Measurements from ENCODE around the gene DLG2.

The DLG2 gene

DNA sequence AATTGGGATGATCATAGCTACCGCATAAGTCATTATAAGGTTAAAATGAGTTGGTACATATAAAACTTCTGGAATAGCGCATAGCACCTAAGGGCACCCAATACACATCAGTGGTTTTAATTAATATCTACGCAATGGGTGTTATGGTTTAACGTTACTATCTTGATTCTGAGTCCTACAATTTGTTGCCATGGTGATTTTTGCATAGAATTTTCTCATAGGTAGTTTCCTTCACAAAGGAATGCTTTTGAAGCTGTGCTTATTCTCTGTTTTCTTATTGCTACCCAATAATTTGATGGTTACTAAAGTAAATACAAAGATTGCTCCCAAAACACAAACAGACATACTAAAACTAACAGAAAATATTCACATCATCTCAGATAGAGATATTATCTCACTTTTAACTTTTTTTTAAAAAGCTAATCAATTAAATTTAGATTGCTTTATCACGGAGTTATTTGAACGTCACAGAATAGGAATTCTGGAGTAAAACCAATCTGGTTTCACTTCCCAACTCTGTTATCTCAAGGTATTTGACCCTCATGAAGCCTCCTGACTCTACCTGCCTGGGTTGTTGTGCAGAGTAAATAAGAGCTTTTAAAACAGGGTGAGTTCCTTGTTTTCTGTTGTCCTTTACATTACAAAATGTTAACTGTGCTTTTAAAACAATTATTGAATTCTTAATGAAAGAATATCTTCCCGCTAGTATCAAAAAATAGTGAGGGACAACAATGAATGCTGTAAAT lies 1705.5 kb downstream of the DLG2 start:
- DNase-seq (ENCODE audit: low read depth): no peak

DNA sequence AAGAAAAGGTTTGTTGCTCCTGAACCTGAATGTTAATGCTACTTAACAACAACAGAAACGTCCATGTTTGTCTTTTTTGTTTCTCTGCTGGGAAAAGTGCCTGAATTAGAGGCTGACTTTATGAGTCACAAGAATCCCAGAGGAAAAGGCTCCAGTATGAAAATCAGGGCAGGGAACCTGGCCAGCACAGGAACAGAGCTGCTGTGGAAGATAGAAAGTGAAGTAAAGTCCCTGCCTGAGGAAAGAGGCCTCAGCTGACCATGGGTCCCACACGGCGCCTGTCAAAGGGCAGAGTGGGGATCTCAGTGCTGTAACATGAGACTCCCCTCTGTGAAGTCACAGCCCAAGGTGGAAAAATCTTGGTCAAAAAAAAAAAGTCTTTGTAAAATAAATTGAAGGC lies 1708.7 kb downstream of the DLG2 start:
- no peak for DNase-seq (ENCODE audit: low read depth)

DNA sequence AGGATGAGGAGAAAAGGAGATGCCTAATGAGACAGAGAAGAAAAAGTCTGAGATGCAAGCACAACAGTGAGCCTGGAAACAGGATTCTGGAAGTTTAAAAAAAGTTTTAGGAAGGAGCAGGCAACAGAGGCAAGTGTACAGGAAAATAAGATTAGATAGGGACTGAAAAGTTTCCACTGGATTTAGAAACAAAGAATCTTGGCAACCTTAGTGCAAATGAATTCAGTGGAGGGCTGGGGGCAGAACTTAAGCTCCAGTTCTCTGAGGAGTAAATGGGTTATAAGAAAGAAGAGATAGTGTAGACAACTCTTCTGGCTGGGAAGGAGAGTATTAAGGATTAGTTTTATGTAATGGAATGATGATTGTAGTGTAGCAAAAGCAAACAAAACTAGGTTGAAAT lies 1712.1 kb downstream of the DLG2 start:
- DNase-seq (ENCODE audit: low read depth): no peak

DNA sequence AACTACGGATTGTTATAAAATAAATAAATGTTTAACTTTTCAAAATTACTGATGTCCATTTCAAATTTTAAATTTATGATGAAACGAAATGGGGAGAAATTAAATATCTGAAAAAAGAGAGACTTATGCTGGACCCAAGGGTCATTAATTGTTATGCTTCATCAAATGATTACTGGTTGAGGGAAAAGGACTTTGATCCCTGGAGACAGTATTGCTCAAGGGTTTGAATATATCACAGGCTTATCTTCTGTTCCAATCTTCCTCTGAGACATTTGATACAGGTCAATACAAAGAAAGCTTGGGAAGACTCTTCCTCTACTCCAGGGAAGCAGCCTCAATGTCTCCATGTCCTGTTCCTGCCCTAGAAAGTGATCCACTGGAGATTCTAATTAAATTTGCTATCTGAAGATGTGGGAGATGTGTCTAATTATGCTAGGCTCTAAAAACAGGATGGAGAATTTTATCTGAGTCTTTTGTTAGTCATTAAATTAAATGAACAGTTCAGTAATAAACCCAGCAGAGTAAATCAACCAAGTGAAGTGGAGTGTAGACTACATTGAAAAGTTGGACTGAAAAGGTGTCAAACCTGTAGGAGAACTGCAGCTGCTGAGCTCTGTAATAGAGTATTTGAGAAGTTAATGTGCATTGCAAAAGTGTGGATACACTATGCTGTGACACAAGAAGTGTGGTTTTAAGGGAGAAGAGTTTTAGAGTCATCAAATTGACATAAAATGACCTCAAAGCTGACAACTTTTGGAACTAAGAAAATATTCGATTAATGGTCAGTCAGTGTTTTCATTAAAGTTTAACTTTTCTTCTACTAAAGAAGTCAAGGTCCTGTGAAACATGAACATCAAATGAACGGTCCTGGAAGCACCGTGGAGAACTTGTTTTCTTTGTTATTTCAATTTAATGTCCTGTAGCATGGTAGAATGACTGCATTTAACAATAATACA lies 1717.3 kb downstream of the DLG2 start:
- DNase-seq (ENCODE audit: low read depth): no peak

DNA sequence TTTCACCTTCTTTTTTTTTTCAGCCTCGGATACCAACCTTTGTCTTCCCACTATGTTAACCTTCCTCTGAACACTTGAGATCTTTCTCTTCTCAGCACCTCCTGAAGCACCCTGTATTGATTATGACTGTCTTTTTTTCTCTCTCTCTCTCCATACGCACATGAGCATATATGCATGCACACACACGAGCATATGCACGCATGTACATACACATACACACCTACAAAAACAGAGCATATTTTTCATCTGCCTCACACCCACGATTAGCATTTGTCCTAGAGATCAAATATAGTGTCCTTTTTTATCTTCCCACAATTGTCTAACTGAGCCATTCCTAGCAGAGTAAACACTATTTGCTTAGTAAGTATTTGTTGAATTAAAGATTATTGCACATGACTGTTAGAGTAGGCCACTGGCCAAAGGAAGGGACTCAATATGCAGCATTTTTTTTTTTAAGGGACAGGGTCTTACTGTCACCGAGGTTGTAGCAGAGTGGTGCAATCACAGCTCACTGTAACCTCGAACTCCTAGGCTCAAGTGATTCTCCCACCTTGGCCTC lies 1718.8 kb downstream of the DLG2 start:
- no peak for DNase-seq (ENCODE audit: low read depth)

DNA sequence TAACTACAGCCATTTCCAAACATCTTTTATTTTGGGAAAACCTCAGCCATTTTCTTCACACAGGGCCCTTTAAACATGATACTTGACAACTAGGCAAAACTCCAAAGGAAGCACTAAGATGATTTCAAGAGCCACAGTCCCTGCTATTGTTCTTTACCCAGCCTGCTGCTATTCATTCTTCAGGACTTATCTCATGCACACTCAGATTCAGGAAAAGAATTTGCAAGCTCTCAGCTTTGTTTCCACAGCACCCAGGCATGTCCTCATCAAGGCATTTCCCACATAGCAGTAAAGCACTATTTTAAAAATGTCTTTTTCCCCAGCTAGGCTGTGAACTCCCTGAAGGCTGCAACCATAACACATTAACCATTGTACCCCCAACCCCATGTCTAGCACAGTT lies 1731.6 kb downstream of the DLG2 start:
- no peak for DNase-seq (ENCODE audit: low read depth)

DNA sequence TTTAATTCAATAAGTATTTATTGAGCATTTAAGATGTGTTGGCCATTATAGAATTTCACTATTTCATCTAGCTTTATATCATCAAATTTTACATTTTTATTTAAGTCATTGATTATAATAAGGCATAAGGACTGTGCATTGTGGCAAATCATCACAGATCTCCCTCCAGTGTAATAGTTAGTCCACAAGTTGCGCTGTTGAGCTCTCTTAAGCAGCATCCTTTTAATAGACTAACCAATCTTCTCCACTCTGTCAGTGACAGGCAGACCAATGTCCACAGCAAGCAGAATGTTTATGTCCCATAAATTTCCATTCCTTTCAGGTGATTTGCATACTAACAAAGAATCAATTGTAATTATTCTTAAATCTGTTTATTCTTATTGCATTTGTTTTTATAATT lies 1745.7 kb downstream of the DLG2 start:
- no peak for DNase-seq (ENCODE audit: low read depth)

DNA sequence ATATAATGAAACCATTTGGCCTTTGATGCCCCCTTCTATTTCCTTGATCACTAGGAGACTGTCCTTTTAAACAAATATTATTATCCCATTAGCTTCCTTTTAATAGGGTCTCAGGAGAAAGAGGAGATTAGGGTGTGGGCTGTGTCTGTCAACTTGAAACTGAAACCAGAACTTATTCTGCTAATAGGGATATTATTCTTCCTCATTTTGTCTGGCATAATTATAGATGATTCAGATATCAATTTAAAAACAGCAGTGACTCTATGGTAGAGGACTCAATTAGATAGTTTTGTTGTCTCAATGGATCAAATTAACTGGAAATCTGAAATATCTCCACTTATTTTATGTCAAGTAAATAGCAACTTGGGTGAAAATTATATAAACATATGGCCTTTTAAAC lies 1756.1 kb downstream of the DLG2 start:
- no peak for DNase-seq (ENCODE audit: low read depth)

DNA sequence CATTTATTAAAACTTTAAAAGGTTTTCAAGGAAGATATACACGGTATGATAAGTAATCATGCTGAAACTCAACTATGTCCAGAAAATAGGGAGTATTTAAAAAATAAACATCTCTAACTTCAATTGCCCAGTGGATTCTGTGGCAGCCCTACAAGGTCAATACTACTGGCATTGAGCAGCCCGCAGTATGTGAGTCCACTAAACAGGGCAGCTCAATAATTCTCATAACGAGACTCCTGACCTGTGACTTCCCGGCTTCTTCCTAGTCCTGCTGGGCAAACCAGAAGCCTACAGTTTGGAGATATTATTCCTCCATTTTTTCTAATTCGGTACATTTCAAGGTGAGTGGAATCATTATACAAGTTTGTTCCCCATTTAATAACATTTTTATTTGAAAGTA lies 1760.5 kb downstream of the DLG2 start:
- DNase-seq (ENCODE audit: low read depth): no peak

DNA sequence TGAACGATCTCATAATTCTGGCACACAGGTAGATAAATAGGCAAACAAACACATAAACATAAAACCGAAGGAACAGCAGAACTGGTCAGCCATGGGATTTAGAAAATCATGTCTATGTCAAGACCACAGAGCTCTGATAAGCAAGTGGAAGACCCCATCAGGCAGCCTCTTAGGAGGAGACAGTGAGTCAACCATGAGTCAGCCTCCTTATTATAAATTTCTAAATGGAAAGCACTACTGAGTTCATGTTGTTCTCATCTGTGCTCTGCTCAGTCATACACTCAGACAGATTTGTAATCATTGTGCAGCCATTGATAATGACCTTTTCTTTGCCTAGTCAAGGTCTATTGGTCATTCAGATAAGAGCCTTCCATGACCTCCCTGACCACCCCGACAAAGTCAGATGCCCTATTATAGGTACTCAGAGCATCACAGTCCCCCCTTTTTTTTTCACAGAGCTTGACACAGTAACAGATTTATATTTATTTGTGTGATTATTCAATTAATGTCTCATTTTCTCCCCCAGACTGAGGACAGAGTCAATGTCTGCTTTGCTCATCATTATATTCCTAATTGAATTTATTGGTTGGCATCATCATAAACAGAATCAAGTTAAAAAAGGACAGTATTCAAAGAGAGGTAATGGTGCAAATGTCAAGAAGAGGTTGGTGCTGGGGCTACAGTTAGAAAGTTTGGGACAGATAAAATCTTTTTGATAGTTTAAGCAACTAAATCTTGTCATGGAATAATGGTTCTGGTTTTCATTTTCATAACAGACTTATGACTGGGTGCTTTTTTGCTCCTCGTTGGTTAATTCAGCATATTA lies 1761.3 kb downstream of the DLG2 start:
- no peak for DNase-seq (ENCODE audit: low read depth)

DNA sequence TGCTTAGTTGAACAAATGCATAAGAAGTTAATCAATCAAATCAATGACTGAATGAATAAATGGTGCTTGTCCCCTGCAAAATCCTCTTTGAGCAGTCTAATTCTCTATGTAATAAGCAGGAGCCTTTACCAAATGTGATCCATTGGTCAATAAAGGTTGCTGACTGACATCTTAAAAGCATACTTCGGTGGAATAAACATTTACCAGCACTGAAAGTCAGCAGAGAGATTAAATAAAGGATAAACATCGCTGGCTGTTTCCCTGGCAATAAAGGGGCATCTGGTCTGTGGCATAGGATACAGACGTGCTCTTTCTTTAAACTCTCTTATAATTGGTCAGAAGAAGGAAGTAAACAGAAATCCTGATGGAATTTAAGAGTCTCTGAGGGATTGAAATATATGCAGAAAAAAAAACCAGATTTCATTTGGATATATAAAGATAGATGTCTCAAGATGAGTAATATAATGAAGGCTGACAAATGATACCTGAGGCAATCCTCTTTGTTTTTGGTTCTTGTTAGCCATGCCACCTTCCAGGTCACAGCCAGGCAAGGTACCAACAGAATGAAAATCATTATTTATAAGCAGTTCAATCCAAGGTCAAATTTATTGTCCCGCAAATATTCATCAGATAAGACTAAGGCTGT lies 1762.6 kb downstream of the DLG2 start:
- no peak for DNase-seq (ENCODE audit: low read depth)

DNA sequence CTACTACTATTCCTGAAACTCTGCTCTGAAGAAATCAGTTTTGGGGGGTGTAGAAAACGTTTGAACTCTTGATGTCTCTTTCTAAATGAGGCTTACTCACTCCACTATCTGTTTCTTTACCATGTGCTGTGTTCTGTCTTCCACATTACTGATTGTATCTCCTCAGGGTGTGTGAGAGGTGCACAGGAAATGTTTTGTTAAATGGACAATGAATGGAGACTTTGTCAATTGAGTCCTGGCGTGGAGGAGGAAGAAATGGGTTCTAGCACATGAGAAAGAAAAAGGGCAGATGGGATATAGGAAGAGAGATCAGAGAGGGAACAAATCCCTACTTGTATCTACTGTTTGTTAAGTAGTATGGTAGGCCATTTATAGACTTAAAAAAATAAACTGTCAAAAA lies 1763.9 kb downstream of the DLG2 start:
- DNase-seq (ENCODE audit: low read depth): no peak

DNA sequence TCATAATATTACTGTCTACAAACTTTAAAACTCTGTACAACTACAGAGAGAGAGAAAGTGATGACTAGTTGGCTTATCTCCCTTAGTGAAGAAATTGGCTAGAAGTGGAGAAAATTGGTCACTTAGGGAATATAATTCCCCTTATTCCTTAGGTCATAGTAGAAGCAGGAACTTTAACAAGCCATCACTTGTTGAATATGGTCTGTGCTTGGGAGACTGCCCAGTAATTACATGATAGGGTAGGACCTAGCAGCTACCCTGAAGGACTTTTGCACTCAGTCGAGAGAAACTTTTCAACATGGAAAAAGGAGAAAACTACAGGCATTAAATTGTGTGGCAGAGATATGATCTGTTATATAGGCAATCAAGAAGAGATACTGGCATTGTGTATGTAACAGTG lies 1764.5 kb downstream of the DLG2 start:
- DNase-seq (ENCODE audit: low read depth): no peak

DNA sequence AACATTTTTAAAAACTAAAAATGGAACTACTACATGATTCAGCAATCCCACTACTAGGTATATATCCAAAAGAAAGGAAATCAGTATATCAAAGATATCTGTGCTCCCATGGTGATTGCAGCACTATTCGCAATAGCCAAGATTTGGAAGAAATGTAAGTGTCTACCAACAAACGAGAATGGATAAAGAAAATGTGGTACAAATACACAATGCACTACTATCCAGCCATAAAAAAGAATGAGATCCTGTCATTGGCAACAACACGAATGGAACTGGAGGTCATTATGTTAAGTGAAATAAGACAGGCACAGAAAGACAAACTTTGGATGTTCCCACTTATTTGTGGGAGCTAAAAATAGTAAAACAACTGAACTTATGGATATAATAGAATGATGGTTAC lies 1765.1 kb downstream of the DLG2 start:
- no peak for DNase-seq (ENCODE audit: low read depth)

DNA sequence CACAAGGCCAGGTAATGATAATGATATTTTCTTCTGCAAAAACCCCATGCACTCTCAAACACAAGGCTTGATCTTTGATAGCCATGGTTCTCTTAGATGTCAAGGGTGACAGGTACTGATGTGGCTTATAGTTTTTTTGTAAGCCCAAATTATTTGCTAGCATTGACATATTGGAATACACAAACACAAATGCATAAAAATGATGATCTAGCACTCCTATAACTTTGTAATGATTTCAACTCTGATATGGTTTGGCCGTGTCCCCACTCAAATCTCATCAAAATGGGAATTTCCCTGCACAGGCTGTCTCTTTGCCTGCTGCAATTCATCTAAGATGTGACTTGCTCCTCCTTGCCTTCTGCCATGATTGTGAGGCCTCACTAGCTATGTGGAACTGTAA lies 1768.5 kb downstream of the DLG2 start:
- no peak for DNase-seq (ENCODE audit: low read depth)

DNA sequence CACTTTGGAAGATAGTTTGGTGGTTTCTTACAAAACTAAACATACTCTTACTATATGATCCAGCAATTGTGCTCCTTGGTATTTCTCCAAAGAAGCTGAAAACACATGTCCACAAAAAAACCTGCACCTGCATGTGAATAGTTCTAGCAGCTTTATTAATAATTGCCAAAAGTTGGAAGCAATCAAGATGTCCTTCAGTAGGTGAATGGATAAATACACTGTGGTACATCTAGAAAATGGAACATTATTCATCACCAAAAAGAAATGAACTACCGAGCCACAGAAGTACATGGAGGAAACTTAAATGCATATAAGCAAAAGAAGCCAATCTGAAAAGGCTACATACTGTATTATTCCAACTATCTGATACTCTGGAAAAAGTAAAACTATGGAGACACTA lies 1771.9 kb downstream of the DLG2 start:
- no peak for DNase-seq (ENCODE audit: low read depth)

DNA sequence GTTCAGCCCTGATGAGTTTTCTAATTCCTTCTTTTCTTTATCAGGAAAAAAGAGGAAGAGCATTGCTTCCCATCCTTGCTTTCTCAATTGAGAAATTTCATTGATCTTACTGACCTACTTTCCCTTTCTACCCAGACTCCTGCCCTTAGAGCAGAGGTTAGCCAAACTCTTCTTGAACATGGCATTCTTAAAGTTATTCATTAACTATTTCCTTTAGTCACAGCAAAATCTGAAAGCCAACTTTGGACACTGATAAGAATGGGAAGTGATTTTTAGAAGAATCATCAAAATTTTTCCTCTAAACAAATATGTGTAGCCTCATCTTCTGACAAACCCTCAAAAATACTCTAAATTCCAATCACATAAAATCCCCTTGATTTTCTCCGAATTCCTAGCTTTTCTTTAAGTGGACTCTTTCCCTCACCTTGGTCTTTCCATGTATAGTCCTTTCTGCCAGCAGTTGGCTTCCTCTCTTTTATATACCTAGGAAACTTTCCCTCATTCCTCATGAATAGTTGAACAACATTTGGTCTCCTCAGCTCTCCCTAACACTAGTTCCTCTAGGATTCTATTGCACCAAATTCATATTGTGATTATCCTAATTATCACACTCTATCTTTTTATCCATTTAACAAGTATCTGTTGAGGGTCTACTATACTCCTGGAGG lies 1774.2 kb downstream of the DLG2 start:
- DNase-seq (ENCODE audit: low read depth): no peak

DNA sequence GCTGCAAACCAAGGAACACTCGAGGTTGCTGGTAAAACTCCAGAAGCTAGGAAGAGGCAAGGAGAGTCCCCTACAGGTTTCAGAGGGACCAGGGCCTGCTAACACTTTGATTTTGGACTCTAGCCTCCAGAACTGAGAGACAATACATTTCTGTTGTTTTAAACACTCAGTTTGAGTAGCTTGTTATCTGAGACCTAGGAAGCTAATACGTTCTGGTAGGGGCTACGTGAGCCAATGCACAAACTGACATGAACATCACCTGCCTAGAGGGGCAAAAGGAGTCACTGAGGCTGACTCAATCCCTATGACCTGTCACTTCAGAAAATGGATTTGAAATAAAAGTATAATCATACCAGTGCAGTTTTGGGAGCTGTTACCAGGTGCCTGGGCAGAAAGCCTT lies 1775.1 kb downstream of the DLG2 start:
- no peak for DNase-seq (ENCODE audit: low read depth)

DNA sequence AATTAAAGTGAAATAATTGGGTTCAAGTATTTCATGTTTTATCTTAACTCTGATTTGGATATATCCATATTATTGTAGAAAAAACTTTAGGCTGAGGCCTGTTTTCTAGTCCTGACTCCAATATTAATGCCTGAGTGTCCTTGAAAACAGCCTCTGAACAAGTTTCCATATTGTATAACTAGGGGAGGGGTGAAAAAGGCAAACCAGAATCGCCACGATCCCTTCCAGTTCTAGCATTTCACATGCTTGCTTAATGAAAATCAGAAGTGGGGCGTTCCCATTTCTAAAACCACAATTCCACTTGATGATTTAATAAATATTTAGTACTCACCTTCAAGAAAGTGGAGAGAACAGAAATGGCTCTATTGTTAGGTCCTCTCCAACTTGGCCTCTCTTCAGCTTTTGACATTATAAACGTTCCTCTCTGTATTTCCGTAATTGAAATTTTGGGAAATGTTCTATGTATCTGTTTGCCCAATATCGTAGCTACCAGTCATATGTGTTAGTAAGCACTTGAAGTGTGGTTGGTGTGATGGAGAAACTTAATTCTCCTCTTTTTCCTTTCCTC lies 1779.6 kb downstream of the DLG2 start:
- no peak for DNase-seq (ENCODE audit: low read depth)

DNA sequence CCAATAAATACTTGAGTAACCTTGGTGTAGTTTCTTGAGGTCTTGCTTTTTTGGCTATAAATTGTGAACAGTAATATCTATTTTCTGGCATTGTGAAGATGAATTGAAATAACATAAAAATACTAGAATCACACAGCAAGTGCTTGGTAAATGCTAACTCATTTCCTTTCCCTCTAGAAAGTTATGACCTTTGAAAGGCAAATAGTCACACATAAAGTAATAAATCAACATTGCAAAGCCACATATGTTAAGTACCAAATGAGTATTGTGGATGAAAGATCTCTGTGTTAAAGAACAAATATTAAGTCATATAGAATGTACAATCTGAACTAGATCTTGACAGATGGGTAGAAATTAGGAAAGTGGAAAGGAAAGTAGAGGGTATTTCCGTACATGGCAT lies 1781.3 kb downstream of the DLG2 start:
- no peak for DNase-seq (ENCODE audit: low read depth)

DNA sequence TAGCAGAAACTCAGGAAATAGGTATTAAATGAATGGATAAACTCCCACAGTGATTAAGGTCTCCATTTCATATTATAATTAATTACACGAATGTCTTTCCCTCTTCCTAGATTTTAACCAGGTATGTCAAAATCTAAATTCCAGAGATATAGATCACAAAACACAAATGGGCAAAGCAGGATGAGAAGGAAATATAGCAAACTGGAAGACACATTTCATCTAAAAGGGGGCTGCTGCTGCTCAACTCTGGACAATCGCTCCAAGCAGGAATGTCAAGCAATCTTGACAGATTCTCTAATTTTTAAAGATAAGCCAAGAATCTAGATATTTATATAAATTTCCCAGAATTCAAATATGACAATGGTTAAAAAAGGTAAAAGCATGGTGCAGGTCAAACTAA lies 1786.8 kb downstream of the DLG2 start:
- no peak for DNase-seq (ENCODE audit: low read depth)
